GM04503 (cell line): ENCODE data around the gene ANKMY2.
"Not testable (repeated sequence)": the region's sequence is repeated elsewhere in the genome, so short reads cannot be mapped to it uniquely, and the experiment has no call there.

ENCODE experiments used
- DNase-seq: peaks from one replicate; pipeline ENCODE4 v3.0.0-alpha.2; 2012; ENCODE audit warnings: low read depth

Gene ANKMY2

DNA sequence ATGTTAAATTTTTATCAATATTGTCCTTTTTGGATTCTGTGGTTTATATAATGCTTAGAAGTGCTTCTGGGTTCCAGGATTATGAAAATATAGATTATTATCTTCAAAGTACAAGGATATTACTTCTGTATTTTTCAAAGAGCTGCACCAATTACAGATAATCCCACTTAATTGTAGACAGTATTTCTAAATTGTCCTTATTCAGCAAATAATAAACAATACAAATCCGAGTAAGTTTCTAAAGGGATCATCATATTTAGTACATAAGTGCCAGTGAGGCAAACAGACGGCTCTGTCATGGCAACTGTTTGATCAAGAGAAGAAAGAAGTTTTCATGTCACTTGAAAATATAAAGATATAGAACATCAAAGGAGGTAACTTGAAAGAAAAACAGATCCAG is 19.2 kb downstream of the ANKMY2 start:
- no peak for DNase-seq

DNA sequence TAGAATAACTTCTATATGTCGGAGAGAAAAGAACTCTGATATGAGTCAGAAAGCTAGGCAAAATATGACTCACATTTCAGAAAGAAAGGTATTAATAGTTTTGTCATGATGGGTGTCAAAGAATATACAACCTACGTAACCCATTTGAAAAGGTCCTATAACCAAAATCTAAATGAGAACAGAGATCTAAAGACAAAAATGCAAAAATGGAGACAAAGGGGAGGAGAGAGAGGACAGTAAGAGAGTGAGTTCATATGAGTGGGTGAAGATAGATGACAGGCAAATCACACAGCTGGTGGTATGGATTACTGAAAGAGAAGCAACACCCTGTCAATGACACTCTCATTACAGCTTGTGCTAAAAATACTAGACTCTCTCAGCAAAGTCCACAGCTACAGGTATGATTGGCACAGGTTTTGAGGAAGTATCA is 25.6 kb downstream of the ANKMY2 start:
- DNase-seq, result no peak

DNA sequence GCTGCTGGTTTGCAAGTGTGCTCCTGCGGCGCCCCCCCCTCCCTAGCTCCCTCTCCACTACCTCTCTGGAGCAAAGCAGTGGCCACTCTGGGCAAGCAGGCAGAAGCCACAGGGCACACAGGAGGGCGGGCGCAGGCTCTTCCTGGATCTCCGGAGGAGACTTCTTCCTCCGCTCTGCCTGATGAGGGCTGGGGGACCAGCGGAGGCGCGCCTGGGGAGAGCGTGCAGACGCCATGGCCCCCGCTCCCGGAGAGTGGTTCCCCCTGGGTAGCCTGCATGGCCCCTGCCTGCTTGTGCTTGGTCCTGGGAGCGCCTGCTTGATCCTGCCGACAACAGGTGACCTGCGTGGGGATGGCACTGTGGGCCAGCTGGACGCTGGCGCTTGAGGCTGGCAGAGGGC is 29.0 kb downstream of the ANKMY2 start:
- no peak for DNase-seq

DNA sequence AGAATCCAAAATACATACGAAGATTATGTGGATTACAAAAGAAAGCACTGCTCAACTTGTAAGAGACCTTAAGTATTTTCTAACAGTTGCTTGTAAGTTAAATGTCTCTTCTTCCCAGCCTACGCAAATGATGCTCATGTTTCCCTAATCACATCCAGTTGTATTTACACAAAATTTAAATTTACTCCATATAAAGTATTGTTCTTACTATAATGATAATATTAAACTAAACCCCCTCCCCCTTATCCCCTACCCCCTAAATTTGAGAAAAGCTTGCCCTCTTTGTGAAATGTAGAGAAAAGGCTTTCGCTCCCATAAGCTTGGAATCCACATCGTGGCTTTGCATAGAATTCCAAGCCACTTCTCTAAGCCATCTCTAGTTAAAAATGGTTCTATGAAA is 29.4 kb downstream of the ANKMY2 start:
- no peak for DNase-seq

DNA sequence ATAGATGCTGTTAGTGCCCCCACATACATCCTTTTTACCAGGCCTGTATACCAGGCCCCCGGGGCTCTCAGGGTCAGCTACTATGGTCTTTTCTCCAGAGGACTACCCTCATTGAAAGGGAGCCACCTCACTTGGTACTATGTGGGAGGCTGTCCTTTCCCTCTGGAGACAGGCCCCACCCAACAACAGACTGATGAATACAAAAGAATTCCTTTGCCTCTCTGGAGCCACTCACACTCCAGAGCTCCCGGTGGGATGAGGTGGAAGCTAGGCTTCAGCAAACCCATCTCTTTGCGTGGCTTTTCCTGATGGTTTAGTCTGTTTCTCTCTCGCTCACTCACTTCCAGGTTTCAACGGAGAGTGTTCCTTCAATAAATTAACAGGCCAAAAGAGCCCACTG is 30.3 kb downstream of the ANKMY2 start:
- DNase-seq, result no peak

DNA sequence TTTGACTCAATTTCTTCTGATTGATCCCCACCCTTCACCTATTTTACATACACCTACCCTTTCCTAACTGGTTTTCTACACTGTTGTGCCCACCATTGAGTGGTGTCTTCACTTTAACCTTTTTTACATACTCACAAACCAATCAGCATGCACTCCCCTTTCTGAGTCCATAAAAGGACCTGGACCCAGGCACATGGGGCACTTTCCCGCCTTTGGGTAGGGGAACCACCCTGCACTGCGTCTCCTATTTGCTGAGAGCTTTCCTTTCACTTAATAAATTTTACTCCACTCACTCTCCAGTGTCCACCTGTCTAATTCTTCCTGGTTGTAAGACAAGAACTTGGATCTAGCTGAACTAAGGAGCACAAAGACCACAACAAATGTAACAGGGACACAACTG is 33.8 kb downstream of the ANKMY2 start:
- DNase-seq, result no peak

DNA sequence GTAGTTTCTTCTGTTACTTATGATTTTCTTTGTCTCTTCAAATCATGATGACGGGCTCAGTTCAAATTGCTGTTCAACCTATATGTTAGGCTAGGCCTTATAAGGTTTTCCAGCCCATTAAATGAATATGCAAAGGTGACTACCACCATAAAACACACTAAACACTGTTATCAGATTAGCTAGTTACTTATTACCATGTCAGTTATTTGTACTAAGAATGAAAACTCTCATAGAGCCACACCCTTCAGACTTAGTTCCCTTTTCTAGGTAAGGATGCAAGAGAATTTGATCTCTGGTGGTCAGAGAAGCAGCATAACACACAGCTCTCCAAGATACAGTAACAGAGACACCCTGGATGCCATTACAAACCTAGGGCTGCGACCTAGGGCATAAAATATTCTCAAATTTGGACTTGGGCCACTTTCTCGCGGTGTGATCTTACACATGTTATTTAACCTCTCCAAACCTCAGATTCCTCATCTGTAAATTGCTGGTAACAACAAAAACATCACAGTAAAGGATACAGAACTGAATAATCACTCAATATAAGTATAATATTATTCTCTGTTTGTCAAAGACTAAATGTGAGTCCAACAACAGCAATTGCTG is 35.6 kb downstream of the ANKMY2 start:
- DNase-seq, result no peak

DNA sequence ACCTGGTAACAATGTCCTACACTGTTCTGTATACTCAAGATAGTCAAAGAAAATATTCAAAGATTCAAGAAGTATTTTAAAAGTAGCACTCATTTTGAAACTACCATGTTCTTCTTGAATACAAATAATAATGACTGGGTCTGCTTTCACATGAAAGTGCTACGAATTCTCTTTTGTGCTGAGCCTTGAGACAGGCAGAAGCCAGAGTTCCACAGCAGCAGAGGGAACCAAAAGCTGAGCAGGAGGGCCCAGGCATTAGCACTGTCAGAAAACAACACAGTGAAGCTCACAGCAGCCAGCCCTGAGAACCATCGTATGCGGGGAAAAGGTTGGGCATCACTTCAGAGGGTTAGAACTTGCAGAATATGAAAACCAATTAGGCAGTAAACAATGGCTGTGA is 38.9 kb downstream of the ANKMY2 start:
- no peak for DNase-seq

DNA sequence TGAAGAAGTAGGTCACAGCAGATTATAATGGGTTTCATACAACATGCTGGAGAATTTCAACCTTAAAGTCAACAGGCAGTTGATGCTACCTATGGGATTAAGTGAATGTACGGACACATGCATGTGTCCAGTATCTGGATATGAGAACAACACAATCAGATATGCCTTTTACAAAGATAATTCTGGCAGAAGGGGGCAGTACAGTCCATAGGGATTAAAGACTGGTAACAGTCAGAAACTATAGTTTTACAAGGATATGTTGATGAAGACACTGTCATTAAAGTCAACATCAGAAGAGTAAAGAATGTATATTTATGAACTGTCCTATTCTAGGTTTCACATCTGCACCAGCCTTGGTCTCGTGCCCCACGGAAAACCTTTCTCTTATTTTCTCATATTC is 41.5 kb downstream of the ANKMY2 start:
- DNase-seq, result no peak

DNA sequence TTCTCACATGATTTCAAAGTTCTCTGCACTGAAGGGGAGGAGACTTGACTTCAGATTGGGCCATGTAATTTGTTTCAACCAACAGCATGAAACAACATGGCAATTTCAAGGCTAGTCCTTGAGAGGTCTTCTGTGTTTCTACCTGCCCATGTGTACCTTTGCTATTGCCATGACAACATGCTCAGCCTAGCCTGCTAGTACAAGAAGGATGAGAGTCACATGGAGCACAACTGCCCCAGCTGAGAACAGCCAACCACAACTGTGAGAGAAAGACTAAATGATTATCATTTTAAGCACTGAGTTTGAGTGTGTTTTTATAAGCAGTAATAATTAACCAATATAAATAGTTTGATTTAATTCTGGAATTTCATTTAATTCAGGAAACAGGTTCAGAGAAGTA is 41.9 kb downstream of the ANKMY2 start:
- DNase-seq, result no peak

DNA sequence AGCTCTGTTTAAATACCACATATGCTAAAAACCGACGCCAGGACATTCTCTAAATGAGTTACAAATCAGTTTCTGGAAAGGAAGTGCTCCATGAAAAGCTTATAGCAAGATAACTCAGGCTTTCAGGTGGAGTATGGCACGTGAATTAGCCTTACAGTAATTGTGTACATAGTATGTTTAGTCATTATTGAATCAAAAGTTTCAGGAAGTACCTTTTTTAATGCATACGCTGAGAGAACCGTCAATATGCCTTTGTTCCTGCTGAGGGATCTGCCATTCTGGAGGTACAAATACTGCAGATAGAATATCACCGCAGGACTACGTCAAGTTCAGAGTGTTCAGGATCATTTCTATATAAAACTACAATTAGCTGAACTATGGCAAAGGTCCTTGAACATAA is 45.7 kb downstream of the ANKMY2 start:
- DNase-seq, result no peak

DNA sequence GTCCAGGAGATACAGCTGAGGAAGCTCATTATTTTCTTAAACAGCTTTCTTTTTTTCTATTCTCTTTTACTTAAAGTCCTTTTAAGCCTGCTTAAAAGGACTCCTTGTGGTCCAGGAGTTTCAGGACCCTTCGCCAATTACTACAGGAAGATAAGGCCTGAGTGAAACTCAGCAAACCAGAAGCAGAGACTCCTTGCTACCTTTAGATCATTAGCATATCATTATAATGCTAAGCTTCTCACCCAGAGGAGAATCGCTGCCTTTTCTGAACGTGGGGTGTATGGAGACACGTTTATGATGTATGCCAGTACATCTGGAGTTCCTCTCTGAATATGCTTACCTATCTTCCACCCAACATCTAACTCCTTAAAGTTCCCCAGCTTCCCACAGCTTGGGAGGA is 47.5 kb downstream of the ANKMY2 start:
- no peak for DNase-seq

DNA sequence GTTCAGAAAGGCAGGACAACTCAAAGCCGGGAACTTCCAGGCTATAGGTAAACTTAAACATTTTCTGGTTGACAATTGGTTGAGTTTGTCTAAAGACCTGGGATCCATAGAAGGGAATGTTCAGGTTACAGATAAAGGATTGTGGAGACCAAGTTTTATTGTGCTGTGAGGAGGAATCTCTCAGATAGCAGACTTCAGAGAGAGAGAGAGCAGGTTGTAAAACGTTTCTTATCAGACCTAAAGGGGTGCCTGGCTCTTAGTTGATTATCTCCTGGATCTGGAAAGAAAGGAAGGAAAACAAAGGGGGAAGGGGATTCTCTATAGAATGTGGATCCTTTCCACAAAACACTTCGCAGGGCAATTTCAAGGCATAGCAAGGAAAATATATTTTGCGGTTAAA is 50.0 kb downstream of the ANKMY2 start:
- not testable (repeated sequence) for DNase-seq

DNA sequence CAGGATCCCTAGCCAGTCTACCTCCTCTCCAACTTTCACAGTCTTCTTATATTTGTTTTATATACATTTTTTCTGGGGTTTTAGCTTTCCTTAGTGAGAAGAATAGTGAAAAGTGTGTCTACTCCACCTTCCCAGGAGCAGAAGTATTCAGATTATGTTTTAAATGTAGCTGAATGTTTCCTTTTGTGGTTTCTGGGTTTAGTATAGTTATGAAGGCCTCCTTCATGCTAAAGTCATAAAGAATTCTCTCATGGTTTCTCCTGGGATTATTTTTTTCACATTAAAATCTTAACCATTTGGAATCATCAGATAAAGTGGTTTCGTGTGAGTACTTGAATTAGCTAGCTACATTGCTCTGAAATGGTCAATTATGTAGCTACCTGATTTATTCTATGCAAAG is 50.9 kb downstream of the ANKMY2 start:
- no peak for DNase-seq

DNA sequence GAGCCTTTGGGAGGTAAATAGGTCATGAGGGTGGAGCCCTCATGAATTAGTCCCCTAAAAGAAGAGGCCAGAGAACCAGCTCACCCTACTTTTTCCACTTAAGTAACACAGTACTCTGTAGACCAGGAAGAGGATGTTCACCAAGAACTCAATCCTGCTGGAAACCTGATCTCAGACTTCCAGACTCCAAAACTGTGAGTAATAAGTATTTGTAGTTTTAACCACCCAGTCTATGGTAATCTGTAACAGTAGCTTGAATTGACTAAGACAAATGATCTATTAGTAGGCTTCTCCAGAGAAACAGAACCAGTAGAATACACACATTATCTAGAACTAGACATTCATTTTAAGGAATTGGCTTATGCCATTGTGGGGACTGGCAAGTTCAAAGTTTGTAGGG is 51.5 kb downstream of the ANKMY2 start:
- no peak for DNase-seq

DNA sequence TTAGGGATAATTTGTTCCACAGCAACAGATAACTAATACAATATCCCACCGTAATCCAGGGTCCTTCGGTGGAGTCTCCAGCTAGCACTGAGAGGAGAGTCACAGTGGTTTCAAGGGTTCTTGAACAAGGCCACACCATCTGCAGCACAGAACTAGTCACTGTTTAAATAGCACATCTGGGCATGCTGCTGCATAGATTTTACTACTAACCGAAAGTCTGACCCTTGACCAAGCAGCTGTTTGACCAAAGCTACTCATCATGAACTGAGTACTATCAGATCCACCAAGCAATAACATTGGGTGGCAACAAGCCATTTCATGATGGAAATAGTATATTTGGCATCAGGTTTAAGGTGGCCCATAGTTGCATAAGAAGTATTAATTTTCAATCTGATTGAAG is 53.2 kb downstream of the ANKMY2 start:
- no peak for DNase-seq

DNA sequence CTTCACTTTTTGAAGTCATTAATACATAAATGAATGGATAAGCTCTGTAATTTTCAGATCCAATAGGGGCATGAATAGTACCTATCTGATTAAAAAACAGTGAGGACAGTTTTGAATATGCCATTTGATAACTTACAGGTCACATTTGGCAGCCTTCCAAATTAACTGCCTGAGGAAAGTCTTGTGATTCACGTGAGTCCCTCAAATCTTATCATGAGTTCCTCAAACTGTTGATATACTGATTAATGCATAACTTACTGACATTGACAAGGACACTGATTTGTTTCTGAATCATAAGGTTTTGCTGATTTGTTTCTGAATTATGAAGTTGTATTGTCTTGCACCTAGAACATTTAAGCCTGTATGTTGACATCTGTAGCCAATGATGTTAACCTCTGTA is 55.1 kb downstream of the ANKMY2 start:
- no peak for DNase-seq

DNA sequence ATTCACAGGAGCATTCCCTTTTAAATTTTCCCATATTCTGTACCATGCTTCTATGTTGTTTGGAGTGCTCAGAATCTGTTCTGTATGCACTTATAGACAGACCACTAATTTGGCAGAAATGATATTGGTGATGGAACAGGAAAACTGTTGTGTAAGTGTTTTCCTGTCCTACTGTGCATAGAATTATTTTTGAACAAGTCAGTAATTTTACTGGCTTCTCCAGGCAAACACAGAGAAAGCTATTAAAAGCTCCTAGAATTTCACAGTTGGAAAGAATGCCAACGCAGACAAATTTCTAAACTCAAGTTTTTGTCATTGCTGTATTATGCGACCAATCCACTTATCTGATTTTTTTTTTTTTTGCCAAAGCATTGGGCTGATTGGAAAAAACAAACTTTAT is 55.7 kb downstream of the ANKMY2 start:
- DNase-seq, result no peak

DNA sequence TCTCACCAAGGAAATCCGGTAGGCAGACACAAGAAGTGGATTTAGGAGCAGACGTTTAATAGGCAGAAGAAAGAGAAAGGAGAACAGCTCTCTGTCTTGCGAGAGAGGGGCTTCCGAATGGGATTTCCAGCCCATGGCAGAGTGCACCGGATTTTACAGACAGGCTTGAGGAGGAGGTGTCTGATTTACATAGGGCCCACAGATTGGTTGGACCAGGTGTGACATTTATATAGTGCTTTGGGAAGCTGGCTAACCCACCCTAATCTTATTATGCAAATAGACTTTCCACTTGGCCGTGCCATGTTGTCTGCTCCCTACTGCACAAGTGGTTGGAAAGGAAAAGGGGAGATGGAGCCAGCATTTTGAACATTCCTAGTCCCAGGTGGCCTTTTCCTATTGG is 57.8 kb downstream of the ANKMY2 start:
- DNase-seq, result no peak

DNA sequence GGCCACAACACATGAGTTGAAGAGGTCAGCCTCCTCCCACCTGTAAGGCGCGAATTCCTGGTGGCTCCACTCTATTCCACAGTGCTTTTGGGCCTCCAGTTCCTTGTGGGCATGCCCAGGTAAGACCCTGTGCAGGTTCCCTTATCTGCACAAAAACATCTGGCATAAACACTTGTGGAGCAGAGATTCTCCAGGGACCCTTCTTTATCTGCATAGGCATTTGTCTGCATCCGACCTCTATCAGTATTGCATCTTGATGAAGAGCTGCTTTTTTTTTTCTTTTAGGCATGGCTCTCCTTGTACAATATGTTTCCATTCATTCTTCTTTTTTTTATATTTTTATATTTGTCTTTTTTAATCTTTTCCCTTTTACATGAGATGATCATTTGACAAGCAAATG is 58.4 kb downstream of the ANKMY2 start:
- DNase-seq, result no peak

DNA sequence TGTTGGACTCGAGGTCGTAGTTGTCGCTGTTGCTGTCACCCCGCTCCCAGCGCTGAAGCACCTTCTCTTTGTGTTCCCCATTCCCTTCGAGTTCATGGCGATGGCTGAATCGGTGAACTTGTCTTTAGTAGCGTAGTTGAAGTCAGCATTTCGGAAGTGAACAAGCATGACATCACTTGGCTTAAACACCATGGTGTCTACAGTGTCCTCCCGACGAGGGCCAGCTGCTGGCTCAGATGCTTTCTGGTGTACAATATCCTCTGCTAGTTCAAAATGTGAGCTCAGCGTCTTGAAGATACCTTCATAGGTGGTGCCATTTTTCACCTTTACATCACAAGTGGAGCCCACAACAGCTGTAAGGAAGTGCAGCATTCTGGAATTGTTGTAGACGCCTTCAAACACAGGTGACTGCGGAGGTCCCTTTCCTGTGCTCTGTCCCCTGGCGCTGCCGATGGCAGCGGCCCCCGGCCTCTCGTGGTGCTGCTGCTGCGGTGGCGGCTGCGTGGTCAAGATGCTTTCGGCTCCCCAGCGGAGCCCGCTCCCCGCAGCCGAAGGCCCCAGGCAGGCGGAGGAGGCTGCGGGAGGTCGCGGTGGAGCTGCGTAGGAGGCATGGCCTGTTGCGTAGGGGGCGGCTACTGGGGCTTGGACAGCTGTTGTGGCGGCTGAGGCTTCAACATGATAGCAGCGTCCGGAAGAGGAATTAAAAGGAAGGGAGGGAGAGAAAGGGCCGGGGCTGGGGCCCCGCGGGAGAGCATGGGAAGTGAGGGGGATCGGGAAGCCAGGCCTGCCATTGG is 59.3 kb downstream of the ANKMY2 start:
- DNase-seq, result no peak

DNA sequence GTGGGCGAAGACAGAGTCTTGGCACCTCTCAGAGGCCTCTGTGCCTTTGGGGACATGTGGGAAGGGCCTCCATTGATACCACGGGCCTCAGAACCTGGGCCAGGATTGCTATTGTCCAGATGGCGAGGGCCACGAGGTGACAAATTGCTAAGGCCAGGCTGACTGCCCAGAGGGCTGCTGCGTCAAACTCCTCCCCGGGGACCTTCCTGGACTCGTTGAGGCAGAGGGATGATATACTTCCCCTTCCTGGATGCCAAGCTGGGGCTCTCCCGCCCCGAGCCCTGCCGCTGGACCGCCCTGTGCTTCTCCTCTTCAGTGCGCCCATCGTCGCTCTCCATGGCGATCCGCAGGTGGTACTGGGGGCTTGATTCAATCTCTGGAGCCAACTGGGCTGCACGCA is 60.0 kb downstream of the ANKMY2 start:
- no peak for DNase-seq

DNA sequence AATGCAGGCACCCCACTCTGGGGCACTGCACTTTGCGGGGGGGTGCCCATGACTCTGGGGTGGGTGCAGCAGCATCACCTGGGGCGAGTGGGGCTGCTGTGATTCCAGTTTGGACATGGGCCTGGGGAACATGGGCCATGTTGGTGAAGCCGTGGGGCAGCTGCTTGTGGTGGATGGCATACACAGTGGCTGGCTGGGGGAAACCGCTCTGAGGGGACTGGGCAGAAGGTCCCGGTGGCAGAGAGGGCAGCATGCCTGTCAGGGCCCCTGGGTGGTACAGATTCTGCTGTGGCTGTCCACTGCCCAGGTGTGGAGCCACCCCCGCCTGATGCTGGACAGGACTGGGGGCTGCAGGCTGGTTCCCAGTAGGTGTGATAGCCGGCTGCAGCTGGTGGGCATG is 61.7 kb downstream of the ANKMY2 start:
- no peak for DNase-seq

DNA sequence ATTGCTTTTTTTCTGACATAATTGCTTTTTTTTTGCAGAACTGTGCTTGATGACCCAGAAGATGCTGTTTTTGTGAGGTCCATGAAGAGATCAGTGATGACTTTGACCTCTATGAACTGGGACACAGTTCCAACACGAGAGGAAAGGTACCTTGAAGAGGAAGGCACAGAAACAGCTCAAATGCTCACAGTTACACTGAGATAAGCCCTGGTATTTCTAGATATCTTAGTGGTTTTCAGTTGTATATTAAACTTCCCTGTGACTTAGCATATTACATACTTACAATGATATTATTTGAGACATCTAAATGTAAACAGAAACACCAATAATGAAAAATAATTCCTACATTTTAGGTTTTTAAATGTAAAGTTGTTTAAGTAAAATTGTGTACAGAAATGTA is 64.3 kb downstream of the ANKMY2 start:
- no peak for DNase-seq
